GM19438 (cell line): ENCODE results near the gene POLR3A.
A peak's percentile ranks its signal among the peaks of the same experiment; 100 is the strongest.

ENCODE experiments used
- ATAC-seq: cut with Tn5 transposase; IDR thresholded peaks from one replicate; pipeline ENCODE4 v1.9.1; 2021; ENCODE audit warnings: low read depth; ENCODE audit not compliant: unreplicated experiment

Gene POLR3A

GRCh38 chr10:78047314-78047891 is 18.1 kb upstream of the POLR3A start:
- no peak for ATAC-seq

- no peak for ATAC-seq
These were observed 17.5 kb upstream of the POLR3A start for GRCh38 chr10:78046711-78047269.

GRCh38 chr10:78045856-78046255 is 16.5 kb upstream of the POLR3A start:
- ATAC-seq, result no peak

GRCh38 chr10:78045237-78045636 is 15.9 kb upstream of the POLR3A start:
- ATAC-seq, result peak; percentile 43

- ATAC-seq, result no peak
These were observed 15.4 kb upstream of the POLR3A start for GRCh38 chr10:78044699-78045098.

GRCh38 chr10:78044179-78044578 is 14.9 kb upstream of the POLR3A start:
- no peak for ATAC-seq

GRCh38 chr10:78042752-78043104 is 13.4 kb upstream of the POLR3A start:
- no peak for ATAC-seq

GRCh38 chr10:78042058-78042751 is 12.9 kb upstream of the POLR3A start:
- no peak for ATAC-seq

- ATAC-seq, result no peak
These were observed 12.1 kb upstream of the POLR3A start for GRCh38 chr10:78041170-78042057.

GRCh38 chr10:78039743-78040142 is 10.4 kb upstream of the POLR3A start:
- ATAC-seq, result no peak

- ATAC-seq, result no peak
These were observed 9.7 kb upstream of the POLR3A start for GRCh38 chr10:78038791-78039547.

GRCh38 chr10:78038105-78038504 is 8.8 kb upstream of the POLR3A start:
- no peak for ATAC-seq

GRCh38 chr10:78035933-78036583 is 6.7 kb upstream of the POLR3A start:
- no peak for ATAC-seq

GRCh38 chr10:78035437-78035836 is 6.1 kb upstream of the POLR3A start:
- no peak for ATAC-seq

- no peak for ATAC-seq
These were observed 5.7 kb upstream of the POLR3A start for GRCh38 chr10:78035025-78035424.

GRCh38 chr10:78033637-78034470 is 4.5 kb upstream of the POLR3A start, which contains the start of gene RPS24:
Gene RPS24 (plus strand): TSS chr10:78033863. CDS start chr10:78033902, 39 bp downstream.
- peak; percentile 80 for ATAC-seq

- ATAC-seq, result no peak
These were observed 4.0 kb upstream of the POLR3A start for GRCh38 chr10:78033387-78033636.

GRCh38 chr10:78028438-78029268 is 662 bp downstream of the POLR3A start:
- peak; percentile 5 for ATAC-seq
